Panc1 (cell line): ENCODE results near the gene PHKG2. TPM values are rescaled to one million over a fixed set of nuclear protein-coding genes. Genes with fewer than 3 reads are reported as not detected.

Source experiments
- ATAC-seq: fragments of 200-7000 bp; cut with Tn5 transposase; 2 replicates; pipeline ENCODE4 v1.9.1; 2020; ENCODE audit warnings: mild to moderate bottlenecking, moderate library complexity
- BruUV-seq: library from RNA; stranded (reverse); fragments of 400-500 nt; replicated peaks from 2 replicates; lab custom pipeline; 2021; lab: Mats Ljungman, UMichigan
- CTCF ChIA-PET: fragments of 300-600 bp; sonication (Branson Sonifier 250); formaldehyde crosslinking; loops from one replicate; lab custom pipeline; 2022; ENCODE audit warnings: antibody characterized with exemption; lab: Charles Lee
- POLR2A ChIA-PET: fragments of 300-600 bp; sonication (Branson Sonifier 250); formaldehyde crosslinking; loops from one replicate; lab custom pipeline; 2022; ENCODE audit warnings: antibody characterized with exemption; lab: Charles Lee
- DNase-seq: peaks from one replicate; pipeline ENCODE4 v3.0.0-alpha.2; 2010; ENCODE audit warnings: low read depth, low spot score
- H3K27ac ChIP-seq: 2 replicates; pipeline ENCODE4 v1.5.1; 2011; ENCODE audit warnings: mild to moderate bottlenecking, low read length, inconsistent platforms
- H3K27me3 ChIP-seq: fragments of 200-500 bp; sonication (Bioruptor generic); 2 replicates; pipeline ENCODE4 v1.6.0; 2014; ENCODE audit warnings: low read length, inconsistent platforms; ENCODE audit not compliant: control insufficient read depth, insufficient read depth
- H3K36me3 ChIP-seq: fragments of 200-500 bp; sonication (Bioruptor generic); 2 replicates; pipeline ENCODE4 v1.5.1; 2014; ENCODE audit warnings: inconsistent platforms, mild to moderate bottlenecking, low read length, moderate library complexity; ENCODE audit not compliant: control insufficient read depth, insufficient read depth
- H3K4me1 ChIP-seq: 2 replicates; pipeline ENCODE4 v1.5.1; 2011; ENCODE audit warnings: inconsistent platforms, mild to moderate bottlenecking, low read length, moderate library complexity; ENCODE audit not compliant: control insufficient read depth, insufficient read depth
- H3K4me3 ChIP-seq, 2 experiments: 2 replicates each; pipeline ENCODE4 v1.5.1; 2011 to 2012; ENCODE audit warnings: low read depth in 2 of 2, low read length in 2 of 2, mild to moderate bottlenecking in 2 of 2, inconsistent platforms in 1 of 2, moderate library complexity in 1 of 2
- H3K9me3 ChIP-seq: fragments of 200-500 bp; sonication (Bioruptor generic); 2 replicates; pipeline ENCODE4 v1.5.1; 2014; ENCODE audit warnings: low read depth, mild to moderate bottlenecking, inconsistent platforms, low read length, moderate library complexity; ENCODE audit not compliant: control insufficient read depth, insufficient read depth
- CTCF ChIP-seq: fragments of 450-650 bp; IDR thresholded peaks from 2 replicates; pipeline ENCODE4 v1.5.1; 2017; ENCODE audit warnings: mild to moderate bottlenecking
- POLR2AphosphoS5 ChIP-seq: IDR thresholded peaks from 2 replicates; pipeline ENCODE4 v1.6.1; 2012; ENCODE audit warnings: mild to moderate bottlenecking, low read depth, low read length, moderate library complexity
- REST ChIP-seq, 2 experiments: IDR thresholded peaks; 2 replicates each; pipeline ENCODE4 v1.6.1; 2011 to 2012; ENCODE audit warnings: low read depth in 2 of 2, control low read depth in 1 of 2, low read length in 1 of 2, mild to moderate bottlenecking in 1 of 2, moderate library complexity in 1 of 2; ENCODE audit not compliant: insufficient read depth in 1 of 2
- SIN3A ChIP-seq: IDR thresholded peaks from 2 replicates; pipeline ENCODE4 v1.6.1; 2012; ENCODE audit warnings: low read depth, mild to moderate bottlenecking, low read length, moderate library complexity, borderline replicate concordance; ENCODE audit not compliant: insufficient read depth
- TCF7L2 ChIP-seq: IDR thresholded peaks from 2 replicates; pipeline ENCODE4 v1.6.1; 2011; ENCODE audit warnings: mild to moderate bottlenecking, low read depth, low read length, inconsistent platforms
- in situ Hi-C: cut with HindIII; loops from 2 replicates; pipeline ENCODE4 v1.10.0; 2016; ENCODE audit warnings: low sequenced_read_pairs, low pct_unique_long_range_greater_than_20kb
- intact Hi-C: fragments of 100-400 bp; cut with micrococcal nuclease; formaldehyde crosslinking; loops from one replicate; pipeline ENCODE4 v1.10.0; 2022; ENCODE audit not compliant: unreplicated experiment
- total RNA-seq: library from RNA; stranded (reverse); gene quantifications from one replicate; pipeline ENCODE4 v1.2.1, GENCODE V29; 2021; ENCODE audit not compliant: unreplicated experiment

The PHKG2 gene
- total RNA-seq, 1 experiment from 2014 or later: 43.1 TPM

- H3K27me3 ChIP-seq: no peaks in the 10 kb centered on the region
- H3K9me3 ChIP-seq: no peaks in the 10 kb centered on the region
- no TSS peak for BruUV-seq
- no peaks in the 10 kb centered on the region for H3K4me1 ChIP-seq
- intact Hi-C loops (no loop called here), in situ Hi-C loops (no loop called here)
- no peak for DNase-seq
- H3K4me3 ChIP-seq: no peak overlapping the region
- TF ChIP-seq TCF7L2: no peak
- no peak for TF ChIP-seq SIN3A
- no peak for ATAC-seq
- peaks cover 33% of the 10 kb centered on the region for H3K36me3 ChIP-seq
- ChIA-PET CTCF (no interaction called here), POLR2A (no interaction called here)
- H3K27ac ChIP-seq: no peak overlapping the region
Observed at GRCh38 chr16:30724641-30725417, 23.4 kb upstream of the PHKG2 start.

- intact Hi-C loops: no loop called here
- BruUV-seq: no TSS peak
- ATAC-seq (no peak), DNase-seq (no peak)
- no peaks in the 10 kb centered on the region for H3K27me3 ChIP-seq
- H3K9me3 ChIP-seq: no peaks in the 10 kb centered on the region
- no peak overlapping the region for H3K27ac ChIP-seq
- POLR2A ChIA-PET: no interaction called here
- H3K36me3 ChIP-seq: peaks cover 28% of the 10 kb centered on the region
- in situ Hi-C loops: no loop called here
- CTCF ChIA-PET: no interaction called here
- TF ChIP-seq SIN3A (no peak), POLR2AphosphoS5 (no peak), TCF7L2 (no peak), REST (IDR thresholded peaks at IDR 0.05; ENCODE audit: insufficient read depth in 1 of 2, low read depth in 2 of 2, low read length in 1 of 2) (no peak), CTCF (no peak)
- H3K4me1 ChIP-seq: no peaks in the 10 kb centered on the region
- no peak overlapping the region for H3K4me3 ChIP-seq
Observed at GRCh38 chr16:30725418-30725792, 22.8 kb upstream of the PHKG2 start.

- no peaks in the 10 kb centered on the region for H3K27me3 ChIP-seq
- H3K9me3 ChIP-seq: no peaks in the 10 kb centered on the region
- ATAC-seq (no peak), DNase-seq (no peak)
- CTCF ChIA-PET: no interaction called here
- TF ChIP-seq REST (IDR thresholded peaks at IDR 0.05; ENCODE audit: insufficient read depth in 1 of 2, low read depth in 2 of 2, low read length in 1 of 2) (no peak), POLR2AphosphoS5 (no peak), TCF7L2 (no peak), CTCF (no peak), SIN3A (no peak)
- in situ Hi-C loops (no loop called here), intact Hi-C loops (no loop called here)
- BruUV-seq: TSS peak; percentile 10
- H3K36me3 ChIP-seq: peaks cover 23% of the 10 kb centered on the region
- H3K4me1 ChIP-seq: no peaks in the 10 kb centered on the region
- POLR2A ChIA-PET: no interaction called here
- H3K27ac ChIP-seq: no peak overlapping the region
- H3K4me3 ChIP-seq: no peak overlapping the region
Observed at GRCh38 chr16:30728321-30728720, 19.9 kb upstream of the PHKG2 start.
